IMR-90 (cell line): ENCODE measurements around the gene CELF5.

ENCODE experiments used
- CEBPB ChIP-seq: IDR thresholded peaks from 2 replicates; pipeline ENCODE4 v1.6.1; 2012; ENCODE audit warnings: low read depth, low read length, improper control_type of control experiment
- FOS ChIP-seq: fragments of 150-350 bp; IDR thresholded peaks from 2 replicates; pipeline ENCODE4 v1.6.1; 2016; ENCODE audit warnings: low read depth, low read length
- NFE2L2 ChIP-seq: fragments of 150-350 bp; IDR thresholded peaks from 2 replicates; pipeline ENCODE4 v1.6.1; 2016; ENCODE audit warnings: low read depth, mild to moderate bottlenecking, low read length
- POLR2A ChIP-seq: IDR thresholded peaks from 2 replicates; pipeline ENCODE4 v1.6.1; 2012; ENCODE audit warnings: mild to moderate bottlenecking, low read depth, low read length
- RFX5 ChIP-seq: IDR thresholded peaks from 2 replicates; pipeline ENCODE4 v1.8.0; 2012; ENCODE audit warnings: low read depth, mild to moderate bottlenecking, low read length, moderate library complexity
- TF ChIP-seq, protein P1 (sequence below): conservative IDR thresholded peaks from 2 replicates; pipeline ENCODE4 v1.5.1; 2012; ENCODE audit warnings: mild to moderate bottlenecking, low read depth, low read length, improper control_type of control experiment
- TF ChIP-seq, protein P2 (sequence below): fragments of 150-350 bp; IDR thresholded peaks from 2 replicates; pipeline ENCODE4 v1.6.1; 2017; ENCODE audit warnings: mild to moderate bottlenecking, antibody characterized with exemption, low read length, low read depth

DNA sequence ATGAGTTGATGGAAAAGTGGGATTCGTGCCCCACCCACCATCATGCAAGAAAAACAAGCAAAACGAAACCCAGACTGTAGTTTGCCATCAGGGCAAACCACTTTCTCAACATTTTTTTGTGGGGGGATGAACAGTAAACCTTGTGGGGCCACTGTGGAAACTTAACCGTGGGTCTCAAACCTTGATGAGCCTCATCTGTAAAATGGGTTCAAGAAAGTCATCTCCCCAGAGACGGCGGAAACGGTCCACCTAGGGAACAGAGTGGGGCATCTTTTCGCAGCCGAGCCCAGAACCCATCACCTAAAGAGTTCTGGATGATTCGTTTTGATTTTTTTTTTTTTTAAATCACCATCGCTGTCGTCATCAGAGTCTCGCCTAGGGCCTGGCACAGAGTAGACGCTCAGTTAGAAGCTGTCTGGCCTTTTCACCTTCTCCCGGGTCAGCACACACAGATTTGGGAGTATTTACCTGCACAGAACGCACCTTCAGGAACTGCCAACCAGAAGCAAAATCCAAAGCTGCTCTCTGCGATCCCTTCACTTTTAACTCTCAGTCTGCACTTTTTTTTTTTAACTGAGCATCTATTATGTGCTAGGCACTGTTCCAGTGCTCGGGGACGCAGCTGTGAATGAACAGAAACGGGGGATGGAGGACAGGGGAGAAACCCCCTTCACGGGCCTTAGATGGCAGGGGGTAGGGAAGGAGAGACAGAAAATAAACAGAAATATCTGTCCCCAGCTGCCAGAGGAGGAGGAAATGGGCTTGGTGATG, 69.8 kb downstream of the CELF5 start:
- TF ChIP-seq, protein P1, sequence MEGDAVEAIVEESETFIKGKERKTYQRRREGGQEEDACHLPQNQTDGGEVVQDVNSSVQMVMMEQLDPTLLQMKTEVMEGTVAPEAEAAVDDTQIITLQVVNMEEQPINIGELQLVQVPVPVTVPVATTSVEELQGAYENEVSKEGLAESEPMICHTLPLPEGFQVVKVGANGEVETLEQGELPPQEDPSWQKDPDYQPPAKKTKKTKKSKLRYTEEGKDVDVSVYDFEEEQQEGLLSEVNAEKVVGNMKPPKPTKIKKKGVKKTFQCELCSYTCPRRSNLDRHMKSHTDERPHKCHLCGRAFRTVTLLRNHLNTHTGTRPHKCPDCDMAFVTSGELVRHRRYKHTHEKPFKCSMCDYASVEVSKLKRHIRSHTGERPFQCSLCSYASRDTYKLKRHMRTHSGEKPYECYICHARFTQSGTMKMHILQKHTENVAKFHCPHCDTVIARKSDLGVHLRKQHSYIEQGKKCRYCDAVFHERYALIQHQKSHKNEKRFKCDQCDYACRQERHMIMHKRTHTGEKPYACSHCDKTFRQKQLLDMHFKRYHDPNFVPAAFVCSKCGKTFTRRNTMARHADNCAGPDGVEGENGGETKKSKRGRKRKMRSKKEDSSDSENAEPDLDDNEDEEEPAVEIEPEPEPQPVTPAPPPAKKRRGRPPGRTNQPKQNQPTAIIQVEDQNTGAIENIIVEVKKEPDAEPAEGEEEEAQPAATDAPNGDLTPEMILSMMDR, result no peak
- TF ChIP-seq, protein P2, sequence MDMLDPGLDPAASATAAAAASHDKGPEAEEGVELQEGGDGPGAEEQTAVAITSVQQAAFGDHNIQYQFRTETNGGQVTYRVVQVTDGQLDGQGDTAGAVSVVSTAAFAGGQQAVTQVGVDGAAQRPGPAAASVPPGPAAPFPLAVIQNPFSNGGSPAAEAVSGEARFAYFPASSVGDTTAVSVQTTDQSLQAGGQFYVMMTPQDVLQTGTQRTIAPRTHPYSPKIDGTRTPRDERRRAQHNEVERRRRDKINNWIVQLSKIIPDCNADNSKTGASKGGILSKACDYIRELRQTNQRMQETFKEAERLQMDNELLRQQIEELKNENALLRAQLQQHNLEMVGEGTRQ, result no peak
- TF ChIP-seq POLR2A, result no peak
- TF ChIP-seq FOS, result no peak
- TF ChIP-seq NFE2L2, result no peak
- TF ChIP-seq CEBPB, result no peak
- TF ChIP-seq RFX5, result no peak
